ENCODE measurements around the gene UNC13C.

DNA sequence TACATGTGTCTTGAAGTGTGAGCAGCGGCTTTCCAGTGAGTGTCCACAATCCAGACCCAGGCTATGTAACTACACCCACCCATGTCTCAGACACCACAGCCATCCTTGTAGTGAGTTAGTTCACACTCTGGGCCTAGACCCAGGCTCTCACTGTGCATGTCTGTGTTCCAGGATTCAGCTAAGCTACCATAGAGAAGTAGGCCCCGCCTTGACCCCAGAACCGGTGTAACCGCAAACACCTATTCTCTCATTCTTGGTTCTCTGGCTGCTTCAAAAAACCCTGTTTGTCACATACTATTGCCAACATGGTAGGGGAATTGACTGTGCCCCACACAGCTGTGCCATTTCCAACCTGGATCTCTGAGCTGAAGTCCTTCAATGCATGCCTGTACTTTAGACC, 657.9 kb downstream of the UNC13C start:
- TF ChIP-seq CTCF (conservative IDR thresholded peaks at IDR 0.05 in 1 of 2, IDR thresholded peaks at IDR 0.05 in 1 of 2; ENCODE audit: extremely low read depth in 1 of 2, insufficient read depth in 1 of 2, low read depth in 1 of 2, low read length in 2 of 2) = no peak
- no peak for TF ChIP-seq EZH2 (IDR thresholded peaks at IDR 0.05; ENCODE audit: borderline replicate concordance, low read length)
